GM12873 (cell line): ENCODE results near the gene TBC1D2.
A peak's percentile ranks its signal among the peaks of the same experiment; 100 is the strongest.

Experiments
- TF ChIP-seq, protein P1 (sequence below): IDR thresholded peaks from 2 replicates; pipeline ENCODE4 v1.5.1; 2012; ENCODE audit warnings: low read depth, mild to moderate bottlenecking, moderate library complexity, low read length, control low read depth; ENCODE audit not compliant: insufficient read depth; ENCODE audit errors: missing control alignments

Gene TBC1D2, protein sequence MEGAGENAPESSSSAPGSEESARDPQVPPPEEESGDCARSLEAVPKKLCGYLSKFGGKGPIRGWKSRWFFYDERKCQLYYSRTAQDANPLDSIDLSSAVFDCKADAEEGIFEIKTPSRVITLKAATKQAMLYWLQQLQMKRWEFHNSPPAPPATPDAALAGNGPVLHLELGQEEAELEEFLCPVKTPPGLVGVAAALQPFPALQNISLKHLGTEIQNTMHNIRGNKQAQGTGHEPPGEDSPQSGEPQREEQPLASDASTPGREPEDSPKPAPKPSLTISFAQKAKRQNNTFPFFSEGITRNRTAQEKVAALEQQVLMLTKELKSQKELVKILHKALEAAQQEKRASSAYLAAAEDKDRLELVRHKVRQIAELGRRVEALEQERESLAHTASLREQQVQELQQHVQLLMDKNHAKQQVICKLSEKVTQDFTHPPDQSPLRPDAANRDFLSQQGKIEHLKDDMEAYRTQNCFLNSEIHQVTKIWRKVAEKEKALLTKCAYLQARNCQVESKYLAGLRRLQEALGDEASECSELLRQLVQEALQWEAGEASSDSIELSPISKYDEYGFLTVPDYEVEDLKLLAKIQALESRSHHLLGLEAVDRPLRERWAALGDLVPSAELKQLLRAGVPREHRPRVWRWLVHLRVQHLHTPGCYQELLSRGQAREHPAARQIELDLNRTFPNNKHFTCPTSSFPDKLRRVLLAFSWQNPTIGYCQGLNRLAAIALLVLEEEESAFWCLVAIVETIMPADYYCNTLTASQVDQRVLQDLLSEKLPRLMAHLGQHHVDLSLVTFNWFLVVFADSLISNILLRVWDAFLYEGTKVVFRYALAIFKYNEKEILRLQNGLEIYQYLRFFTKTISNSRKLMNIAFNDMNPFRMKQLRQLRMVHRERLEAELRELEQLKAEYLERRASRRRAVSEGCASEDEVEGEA

DNA sequence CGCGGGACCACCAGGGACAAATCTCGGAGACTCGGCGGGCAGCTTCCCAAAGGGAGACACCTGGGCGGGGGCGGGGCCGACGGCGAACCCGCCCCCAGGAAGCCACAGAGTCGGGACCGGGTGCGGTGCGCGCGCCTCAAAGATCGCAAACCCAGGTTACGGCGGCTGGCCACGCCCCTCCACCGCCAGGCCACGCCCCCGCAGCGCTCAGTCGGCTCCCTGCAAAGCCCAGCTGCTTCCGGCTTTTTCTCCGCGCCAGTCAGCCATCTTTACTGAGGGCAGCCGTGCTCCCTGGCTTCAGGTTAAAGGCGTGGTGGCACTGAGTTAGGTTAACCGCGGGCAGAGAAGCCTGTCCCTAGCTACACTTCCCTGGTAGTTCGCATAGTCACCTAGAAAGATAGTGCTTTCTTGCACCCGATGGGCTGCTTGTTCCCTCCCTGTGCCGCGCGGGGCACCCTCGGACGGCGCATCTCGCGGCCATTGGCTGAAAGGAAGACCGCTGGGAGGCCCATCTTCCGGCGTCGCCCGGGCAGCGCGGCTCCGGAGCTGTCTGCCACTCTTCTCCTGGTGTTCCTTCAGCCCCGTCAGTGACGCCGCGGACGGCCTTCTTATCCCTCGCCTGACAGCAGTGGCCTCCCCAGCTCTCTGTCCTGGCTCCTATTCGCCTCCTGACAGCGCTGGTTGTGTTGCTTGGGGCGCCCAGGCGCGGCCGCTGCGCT lies at the start of gene TBC1D2:
TBC1D2 (minus strand) TSS at position 72 of the 719 bp plus-strand sequence. CDS start 108 bp downstream, outside the sequence.
- TF ChIP-seq, protein P1, sequence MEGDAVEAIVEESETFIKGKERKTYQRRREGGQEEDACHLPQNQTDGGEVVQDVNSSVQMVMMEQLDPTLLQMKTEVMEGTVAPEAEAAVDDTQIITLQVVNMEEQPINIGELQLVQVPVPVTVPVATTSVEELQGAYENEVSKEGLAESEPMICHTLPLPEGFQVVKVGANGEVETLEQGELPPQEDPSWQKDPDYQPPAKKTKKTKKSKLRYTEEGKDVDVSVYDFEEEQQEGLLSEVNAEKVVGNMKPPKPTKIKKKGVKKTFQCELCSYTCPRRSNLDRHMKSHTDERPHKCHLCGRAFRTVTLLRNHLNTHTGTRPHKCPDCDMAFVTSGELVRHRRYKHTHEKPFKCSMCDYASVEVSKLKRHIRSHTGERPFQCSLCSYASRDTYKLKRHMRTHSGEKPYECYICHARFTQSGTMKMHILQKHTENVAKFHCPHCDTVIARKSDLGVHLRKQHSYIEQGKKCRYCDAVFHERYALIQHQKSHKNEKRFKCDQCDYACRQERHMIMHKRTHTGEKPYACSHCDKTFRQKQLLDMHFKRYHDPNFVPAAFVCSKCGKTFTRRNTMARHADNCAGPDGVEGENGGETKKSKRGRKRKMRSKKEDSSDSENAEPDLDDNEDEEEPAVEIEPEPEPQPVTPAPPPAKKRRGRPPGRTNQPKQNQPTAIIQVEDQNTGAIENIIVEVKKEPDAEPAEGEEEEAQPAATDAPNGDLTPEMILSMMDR: peak; percentile 40

DNA sequence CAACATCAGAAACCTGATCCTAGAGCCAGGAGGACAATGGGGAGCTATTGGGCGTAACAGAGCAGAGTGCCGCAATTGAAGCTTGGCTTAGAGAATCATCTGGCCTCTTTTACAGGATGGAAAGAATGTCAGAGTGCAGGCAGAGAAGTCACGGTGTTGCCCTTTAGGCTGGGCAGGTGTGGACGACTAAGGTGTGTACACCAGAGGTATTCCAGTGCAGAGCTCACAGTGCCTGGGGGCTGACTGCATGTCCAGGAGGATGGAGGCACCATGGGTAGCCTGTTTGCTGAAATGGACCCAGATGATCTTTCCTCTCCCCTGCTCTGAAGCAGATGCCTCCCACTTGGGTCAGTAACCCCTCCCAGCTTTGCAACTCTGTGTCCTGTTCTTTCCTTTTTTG lies 48.9 kb upstream of the TBC1D2 start:
- TF ChIP-seq, protein P1: no peak

DNA sequence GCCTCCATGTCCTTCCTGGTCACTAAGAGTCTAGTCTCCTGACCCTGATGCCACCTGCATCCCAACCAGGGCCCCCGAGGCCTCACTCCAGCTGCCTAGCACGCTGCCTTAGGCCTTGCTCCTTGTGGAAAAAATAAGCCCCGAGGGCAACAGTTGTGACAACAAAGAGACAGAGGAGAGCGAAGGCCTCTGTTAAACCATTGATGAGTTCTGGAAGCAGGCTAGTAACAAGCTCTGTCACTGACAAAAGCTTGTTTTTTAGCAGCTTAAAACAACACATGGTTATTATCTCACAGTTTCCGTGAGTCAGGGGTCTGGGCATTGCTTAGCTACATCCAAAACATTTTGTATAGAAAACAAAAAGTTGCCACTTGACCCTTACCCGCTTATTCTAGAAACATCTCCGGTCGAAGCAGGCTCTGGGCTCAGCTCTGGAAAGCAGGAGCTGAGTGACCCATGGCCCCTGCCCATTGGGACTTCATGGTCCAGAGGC lies 48.2 kb upstream of the TBC1D2 start:
- TF ChIP-seq, protein P1: no peak

DNA sequence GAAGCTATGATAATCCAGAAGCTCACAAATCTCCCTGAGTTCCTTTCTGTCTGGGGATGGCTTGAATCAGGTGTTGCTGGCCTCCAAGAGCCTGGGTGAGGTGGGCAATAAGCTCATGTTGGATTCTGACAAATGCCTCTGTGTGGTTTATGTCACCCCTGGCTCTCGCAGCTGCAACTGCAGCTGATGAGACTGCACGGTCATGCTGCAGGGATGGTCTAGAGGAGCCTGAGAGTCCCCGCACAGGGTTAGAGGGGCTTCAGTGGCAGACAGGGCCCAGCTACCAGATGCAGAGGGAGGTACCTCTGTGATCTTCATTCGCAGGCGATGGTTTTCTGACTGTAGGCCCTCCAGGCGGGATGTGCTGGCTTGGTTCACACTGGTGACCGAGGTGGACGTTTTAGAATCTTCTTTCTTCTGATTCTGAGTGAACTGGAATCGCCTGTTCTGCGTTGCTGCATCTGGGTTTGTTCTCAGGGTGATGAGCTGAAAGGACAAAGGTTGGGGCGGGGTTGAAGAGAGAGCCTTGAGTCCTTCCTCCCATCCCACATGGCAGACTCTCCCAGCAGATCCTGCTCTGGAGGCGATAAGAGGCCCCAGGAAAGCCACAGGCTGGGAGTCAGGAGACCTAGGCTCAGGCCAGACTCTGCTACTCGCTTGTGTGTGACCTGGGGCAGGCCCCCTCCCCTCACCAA lies 47.6 kb upstream of the TBC1D2 start:
- TF ChIP-seq, protein P1: no peak

DNA sequence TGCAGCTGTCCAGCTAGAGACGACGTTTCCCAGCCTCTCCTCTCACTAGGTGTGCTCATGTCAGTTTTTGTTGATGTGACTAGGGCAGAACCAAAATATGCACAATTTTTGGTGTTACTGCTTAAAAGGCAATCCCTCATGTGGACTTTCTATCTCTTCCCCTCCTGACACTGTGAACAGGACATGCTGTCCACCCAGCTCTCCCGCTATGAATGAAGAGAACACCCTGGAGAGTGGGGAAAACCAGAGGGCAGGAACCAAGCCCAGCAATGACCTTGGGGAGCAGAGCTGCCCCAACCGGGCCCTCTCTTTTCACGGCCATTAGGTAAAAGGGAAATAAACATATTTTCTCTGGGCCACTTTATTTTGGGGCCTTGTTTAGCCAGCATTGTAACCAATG lies 46.7 kb upstream of the TBC1D2 start:
- TF ChIP-seq, protein P1: no peak

DNA sequence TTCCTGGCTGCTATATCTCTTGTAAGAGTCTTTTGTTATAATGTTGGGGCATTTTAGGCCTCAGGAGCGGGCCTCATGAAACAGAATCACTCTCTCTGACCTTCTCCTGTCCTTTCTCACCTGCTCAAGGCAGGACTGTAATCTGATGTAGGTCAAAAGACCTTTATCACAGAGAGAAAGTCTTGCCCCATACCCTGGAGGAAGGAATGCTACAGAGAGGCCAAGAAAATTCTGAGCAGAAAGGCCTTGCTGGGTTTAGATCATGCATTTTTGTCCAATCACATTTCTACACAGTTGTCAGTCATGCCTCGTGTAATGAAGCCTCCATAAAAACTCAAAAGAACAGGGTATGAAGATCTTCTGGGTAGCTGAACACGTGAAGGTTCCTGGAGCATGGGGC lies 45.2 kb upstream of the TBC1D2 start:
- TF ChIP-seq, protein P1: no peak
